Measurements from ENCODE around the gene RGMA.

GRCh38 chr15:93110502-93111040, 21.6 kb upstream of the RGMA start:
- no peak for TF ChIP-seq SIN3A (IDR thresholded peaks at IDR 0.05; ENCODE audit: low read depth)
- TF ChIP-seq YY1 (IDR thresholded peaks at IDR 0.05; ENCODE audit: extremely low read depth, insufficient replicate concordance, low read depth, low read length): no peak
- TF ChIP-seq POLR2A (IDR thresholded peaks at IDR 0.05; ENCODE audit: borderline replicate concordance, extremely low read depth, insufficient read depth, insufficient read length): no peak
- TF ChIP-seq, protein P1, sequence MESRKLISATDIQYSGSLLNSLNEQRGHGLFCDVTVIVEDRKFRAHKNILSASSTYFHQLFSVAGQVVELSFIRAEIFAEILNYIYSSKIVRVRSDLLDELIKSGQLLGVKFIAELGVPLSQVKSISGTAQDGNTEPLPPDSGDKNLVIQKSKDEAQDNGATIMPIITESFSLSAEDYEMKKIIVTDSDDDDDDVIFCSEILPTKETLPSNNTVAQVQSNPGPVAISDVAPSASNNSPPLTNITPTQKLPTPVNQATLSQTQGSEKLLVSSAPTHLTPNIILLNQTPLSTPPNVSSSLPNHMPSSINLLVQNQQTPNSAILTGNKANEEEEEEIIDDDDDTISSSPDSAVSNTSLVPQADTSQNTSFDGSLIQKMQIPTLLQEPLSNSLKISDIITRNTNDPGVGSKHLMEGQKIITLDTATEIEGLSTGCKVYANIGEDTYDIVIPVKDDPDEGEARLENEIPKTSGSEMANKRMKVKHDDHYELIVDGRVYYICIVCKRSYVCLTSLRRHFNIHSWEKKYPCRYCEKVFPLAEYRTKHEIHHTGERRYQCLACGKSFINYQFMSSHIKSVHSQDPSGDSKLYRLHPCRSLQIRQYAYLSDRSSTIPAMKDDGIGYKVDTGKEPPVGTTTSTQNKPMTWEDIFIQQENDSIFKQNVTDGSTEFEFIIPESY (IDR thresholded peaks at IDR 0.05; ENCODE audit: extremely low read depth, insufficient replicate concordance, low read length): no peak
